Endothelial cell of umbilical vein (primary cell): ENCODE results near the gene HIVEP1. TPM values are rescaled to one million over a fixed set of nuclear protein-coding genes. Genes with fewer than 3 reads are reported as not detected.

ENCODE experiments used
- BruUV-seq: library from RNA; stranded (reverse); fragments of 400-500 nt; replicated peaks from 2 replicates; lab custom pipeline; 2021; lab: Mats Ljungman, UMichigan
- CTCF ChIA-PET: fragments of 300-600, 350-600 bp; sonication (Branson Sonifier 250); formaldehyde crosslinking; loops from one replicate; lab custom pipeline; 2021; ENCODE audit warnings: antibody characterized with exemption, inconsistent platforms; lab: Charles Lee
- POLR2A ChIA-PET: fragments of 300-600, 350-600 bp; sonication (Branson Sonifier 250); formaldehyde crosslinking; loops from one replicate; lab custom pipeline; 2021; ENCODE audit warnings: antibody characterized with exemption, inconsistent platforms; lab: Charles Lee
- DNase-seq: peaks from one replicate; pipeline ENCODE4 v3.0.0-alpha.2; 2011; ENCODE audit warnings: low read depth, low spot score
- FAIRE-seq: peaks from 2 replicates; lab custom pipeline; 2011; peaks lifted over from hg19 to GRCh38; lab: Jason Lieb, UNC
- H2AFZ ChIP-seq: 2 replicates; pipeline ENCODE4 v1.6.0; 2012; ENCODE audit warnings: low read depth, low read length, control low read depth, inconsistent platforms
- H3K27ac ChIP-seq: 2 replicates; pipeline ENCODE4 v1.5.1; 2011; ENCODE audit warnings: low read depth, mild to moderate bottlenecking, control low read depth, low read length, moderate library complexity; ENCODE audit not compliant: insufficient read depth
- H3K27me3 ChIP-seq, 2 experiments: 2 replicates each; pipeline versions ENCODE4 v1.6.0 to v1.6.1; 2011; ENCODE audit warnings: low read length in 2 of 2, mixed read lengths in 1 of 2; ENCODE audit not compliant: control insufficient read depth in 2 of 2, insufficient read depth in 2 of 2
- H3K36me3 ChIP-seq, 2 experiments: 2 replicates in 1 of 2; 3 replicates in 1 of 2; pipeline ENCODE4 v1.5.1; 2011; ENCODE audit warnings: low read length in 2 of 2, mild to moderate bottlenecking in 1 of 2, moderate library complexity in 1 of 2; ENCODE audit not compliant: control insufficient read depth in 2 of 2, insufficient read depth in 2 of 2; ENCODE audit errors: extremely low read depth in 1 of 2
- H3K4me1 ChIP-seq: 3 replicates; pipeline ENCODE4 v1.5.1; 2011; ENCODE audit warnings: mild to moderate bottlenecking, low read length; ENCODE audit not compliant: control insufficient read depth, insufficient read depth; ENCODE audit errors: extremely low read depth
- H3K4me2 ChIP-seq: 2 replicates; pipeline ENCODE4 v1.6.1; 2011; ENCODE audit warnings: low read length, control low read depth, mixed read lengths; ENCODE audit not compliant: insufficient read depth
- H3K4me3 ChIP-seq, 3 experiments: fragments of 200-600 bp in 1 of 3; sonication (generic), shearing (Covaris generic) in 1 of 3; replicated peaks in 1 of 3; 2 replicates each; pipeline ENCODE4 v1.5.1; 2011 to 2016; ENCODE audit warnings: control low read depth in 3 of 3, low read length in 3 of 3, mild to moderate bottlenecking in 2 of 3, inconsistent platforms in 1 of 3, low read depth in 1 of 3, moderate library complexity in 1 of 3; ENCODE audit not compliant: insufficient read depth in 1 of 3
- H3K79me2 ChIP-seq: 2 replicates; pipeline ENCODE4 v1.6.0; 2012; ENCODE audit warnings: low read length, inconsistent platforms; ENCODE audit not compliant: control insufficient read depth, insufficient read depth
- H3K9ac ChIP-seq: replicated peaks from 2 replicates; pipeline ENCODE3; 2011; ENCODE audit warnings: low read length, control low read depth; ENCODE audit not compliant: insufficient read depth; ENCODE audit errors: extremely low read depth
- H3K9me1 ChIP-seq: replicated peaks from 3 replicates; pipeline ENCODE4 v1.6.0; 2011; ENCODE audit warnings: mild to moderate bottlenecking, low read length; ENCODE audit not compliant: control insufficient read depth, insufficient read depth; ENCODE audit errors: extremely low read depth
- H3K9me3 ChIP-seq: replicated peaks from 2 replicates; pipeline ENCODE4 v1.5.1; 2012; ENCODE audit warnings: low read length, inconsistent platforms; ENCODE audit not compliant: control insufficient read depth, insufficient read depth
- H4K20me1 ChIP-seq: replicated peaks from 2 replicates; pipeline ENCODE3; 2011; ENCODE audit warnings: mild to moderate bottlenecking, low read length; ENCODE audit not compliant: control insufficient read depth, insufficient read depth; ENCODE audit errors: extremely low read depth
- EZH2 ChIP-seq: IDR thresholded peaks from 2 replicates; pipeline ENCODE4 v1.6.1; 2012; ENCODE audit warnings: borderline replicate concordance, low read depth, mild to moderate bottlenecking, moderate library complexity, low read length, inconsistent platforms; ENCODE audit not compliant: severe bottlenecking
- FOS ChIP-seq: IDR thresholded peaks from 2 replicates; pipeline ENCODE4 v1.6.1; 2011; ENCODE audit warnings: mild to moderate bottlenecking, low read length, moderate library complexity, borderline replicate concordance; ENCODE audit not compliant: insufficient read depth
- GATA2 ChIP-seq: IDR thresholded peaks from 2 replicates; pipeline ENCODE4 v1.7.0; 2011; ENCODE audit warnings: low read depth, mild to moderate bottlenecking, moderate library complexity, mixed read lengths, low read length; ENCODE audit not compliant: insufficient read length, insufficient read depth
- JUN ChIP-seq: IDR thresholded peaks from 2 replicates; pipeline ENCODE4 v1.6.1; 2011; ENCODE audit warnings: borderline replicate concordance, low read depth; ENCODE audit not compliant: insufficient read length, insufficient read depth
- MYC ChIP-seq: IDR thresholded peaks from one replicate; pipeline ENCODE4 v1.6.1; 2011; ENCODE audit warnings: mild to moderate bottlenecking, low read depth, low read length
- POLR2A ChIP-seq: IDR thresholded peaks from 2 replicates; pipeline ENCODE4 v1.6.1; 2012; ENCODE audit warnings: low read depth, mild to moderate bottlenecking, control low read depth, low read length
- POLR2AphosphoS5 ChIP-seq: IDR thresholded peaks from 2 replicates; pipeline ENCODE4 v1.6.1; 2012; ENCODE audit warnings: low read depth, mild to moderate bottlenecking, control low read depth, low read length, moderate library complexity; ENCODE audit not compliant: insufficient read depth
- dilution Hi-C: fragments of 300-500 bp; cut with MboI; formaldehyde crosslinking; loops from one replicate; pipeline ENCODE4 v1.15.0; 2019; ENCODE audit warnings: low sequenced_read_pairs; ENCODE audit not compliant: extremely low pct_ligation_motif_present
- intact Hi-C: fragments of 100-400 bp; cut with micrococcal nuclease; formaldehyde crosslinking; loops from one replicate; pipeline ENCODE4 v1.10.0; 2022
- polyA plus RNA-seq, 4 experiments: library from polyadenylated mRNA; depleted of rRNA in 3 of 4; stranded (reverse) in 3 of 4; unstranded in 1 of 4; fragments of >200 nt; gene quantifications; 2 replicates each; pipeline versions ENCODE4 v1.2.1 to v1.2.3, GENCODE V29; 2011 to 2012; ENCODE audit warnings: missing spikeins in 1 of 4
- total RNA-seq: library from RNA; stranded (reverse); gene quantifications from 2 replicates; pipeline ENCODE4 v1.2.3, GENCODE V29; 2021
- TF ChIP-seq, protein P1 (sequence below): IDR thresholded peaks from 2 replicates; pipeline ENCODE4 v1.6.1; 2011; ENCODE audit not compliant: insufficient read depth, insufficient read length
- TF ChIP-seq, protein P2 (sequence below), 2 donors: IDR thresholded peaks; 1 replicate in 1 of 2; 2 replicates in 1 of 2; pipeline ENCODE4 v1.5.1; 2011; ENCODE audit warnings: low read length in 2 of 2, mild to moderate bottlenecking in 2 of 2, moderate library complexity in 2 of 2, control low read depth in 1 of 2, inconsistent platforms in 1 of 2, low read depth in 1 of 2; ENCODE audit not compliant: insufficient read depth in 1 of 2; ENCODE audit errors: extremely low read depth in 1 of 2

HIVEP1 gene
- total and polyA plus RNA-seq, 2 donors (not counting 3 experiments of a cell fraction or from before 2014, with no cell fraction given) = 33.5 to 49.2 TPM

DNA sequence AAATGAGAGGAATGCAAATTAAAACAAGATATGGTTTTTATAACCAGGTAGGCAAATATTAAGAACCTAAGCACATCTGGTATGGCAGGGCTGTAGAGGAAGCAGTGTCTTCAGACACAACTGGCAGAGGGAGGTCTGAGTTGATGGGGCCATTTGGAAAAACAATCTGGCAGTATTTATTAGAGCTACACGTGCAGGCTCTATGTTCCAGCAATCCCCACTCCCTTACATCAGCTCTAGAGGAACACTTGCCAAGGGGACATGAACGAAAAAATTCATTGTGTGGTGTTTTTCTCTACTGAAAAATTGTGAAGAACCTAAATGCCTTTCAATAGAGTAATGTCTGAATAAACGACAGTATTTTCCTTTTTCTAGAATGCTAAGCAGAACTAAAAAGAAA lies 166.4 kb downstream of the HIVEP1 start:
- Histone ChIP-seq H3K9me3 (no peaks in the 10 kb centered on the region), H3K27me3 (no peaks in the 10 kb centered on the region), H3K27ac (no peak overlapping the region), H3K4me1 (no peaks in the 10 kb centered on the region), H3K9me1 (no peaks in the 10 kb centered on the region), H3K79me2 (no peaks in the 10 kb centered on the region), H4K20me1 (no peaks in the 10 kb centered on the region), H2AFZ (no peak overlapping the region), H3K36me3 (no peaks in the 10 kb centered on the region), H3K4me2 (no peak overlapping the region), H3K9ac (no peak overlapping the region), H3K4me3 (no peak overlapping the region)
- CTCF ChIA-PET = interaction anchor here (1.3 kb wide), 1 partner anchor 10 kb away, joined by 3 read pairs; no protein-coding TSS in a partner anchor
- no TSS peak for BruUV-seq
- TF ChIP-seq POLR2A = no peak
- TF ChIP-seq, protein P1, sequence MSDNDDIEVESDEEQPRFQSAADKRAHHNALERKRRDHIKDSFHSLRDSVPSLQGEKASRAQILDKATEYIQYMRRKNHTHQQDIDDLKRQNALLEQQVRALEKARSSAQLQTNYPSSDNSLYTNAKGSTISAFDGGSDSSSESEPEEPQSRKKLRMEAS = no peak
- TF ChIP-seq GATA2 = no peak
- TF ChIP-seq JUN = no peak
- no peak for TF ChIP-seq FOS
- TF ChIP-seq, protein P2, sequence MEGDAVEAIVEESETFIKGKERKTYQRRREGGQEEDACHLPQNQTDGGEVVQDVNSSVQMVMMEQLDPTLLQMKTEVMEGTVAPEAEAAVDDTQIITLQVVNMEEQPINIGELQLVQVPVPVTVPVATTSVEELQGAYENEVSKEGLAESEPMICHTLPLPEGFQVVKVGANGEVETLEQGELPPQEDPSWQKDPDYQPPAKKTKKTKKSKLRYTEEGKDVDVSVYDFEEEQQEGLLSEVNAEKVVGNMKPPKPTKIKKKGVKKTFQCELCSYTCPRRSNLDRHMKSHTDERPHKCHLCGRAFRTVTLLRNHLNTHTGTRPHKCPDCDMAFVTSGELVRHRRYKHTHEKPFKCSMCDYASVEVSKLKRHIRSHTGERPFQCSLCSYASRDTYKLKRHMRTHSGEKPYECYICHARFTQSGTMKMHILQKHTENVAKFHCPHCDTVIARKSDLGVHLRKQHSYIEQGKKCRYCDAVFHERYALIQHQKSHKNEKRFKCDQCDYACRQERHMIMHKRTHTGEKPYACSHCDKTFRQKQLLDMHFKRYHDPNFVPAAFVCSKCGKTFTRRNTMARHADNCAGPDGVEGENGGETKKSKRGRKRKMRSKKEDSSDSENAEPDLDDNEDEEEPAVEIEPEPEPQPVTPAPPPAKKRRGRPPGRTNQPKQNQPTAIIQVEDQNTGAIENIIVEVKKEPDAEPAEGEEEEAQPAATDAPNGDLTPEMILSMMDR (IDR thresholded peaks at IDR 0.05; ENCODE audit: extremely low read depth in 1 of 2, insufficient read depth in 1 of 2, low read depth in 1 of 2, low read length in 2 of 2) = no peak
- no peak for TF ChIP-seq EZH2
- no peak for TF ChIP-seq POLR2AphosphoS5
- no peak for TF ChIP-seq MYC
- DNase-seq (no peak), FAIRE-seq (no peak)
- POLR2A ChIA-PET = no interaction called here
- intact Hi-C loops (no loop called here), dilution Hi-C loops (no loop called here)
